Activated CD8-positive, alpha-beta memory T cell treated with anti-CD3 and anti-CD28 coated beads for 4 hours (primary cell): Measurements from ENCODE around the gene LRRC8C.

Experiments used
- DNase-seq, 2 donors: peaks; one replicate each; pipeline ENCODE4 v3.0.0-alpha.2; 2020; ENCODE audit warnings: low read depth in 2 of 2

Gene LRRC8C

DNA sequence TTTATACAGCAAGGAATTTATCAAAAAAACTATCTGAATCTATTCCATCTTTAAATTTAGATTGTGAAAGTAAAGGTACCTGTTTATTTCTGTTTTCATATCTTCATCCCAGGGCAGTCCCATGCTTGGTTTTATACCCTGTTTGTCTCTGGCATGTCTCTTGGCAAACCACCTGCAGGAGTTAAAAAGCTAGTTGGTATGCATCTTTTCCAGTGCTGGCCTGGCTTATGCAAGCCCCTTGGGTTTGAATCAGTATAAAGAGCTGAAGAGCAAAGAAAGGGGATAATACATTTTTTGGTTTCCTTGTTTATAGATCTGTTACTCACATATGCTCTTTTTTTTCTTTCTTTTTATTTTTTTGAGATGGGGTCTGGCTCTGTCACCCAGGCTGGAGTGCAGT is 37.8 kb downstream of the LRRC8C start:
- DNase-seq: no peak

DNA sequence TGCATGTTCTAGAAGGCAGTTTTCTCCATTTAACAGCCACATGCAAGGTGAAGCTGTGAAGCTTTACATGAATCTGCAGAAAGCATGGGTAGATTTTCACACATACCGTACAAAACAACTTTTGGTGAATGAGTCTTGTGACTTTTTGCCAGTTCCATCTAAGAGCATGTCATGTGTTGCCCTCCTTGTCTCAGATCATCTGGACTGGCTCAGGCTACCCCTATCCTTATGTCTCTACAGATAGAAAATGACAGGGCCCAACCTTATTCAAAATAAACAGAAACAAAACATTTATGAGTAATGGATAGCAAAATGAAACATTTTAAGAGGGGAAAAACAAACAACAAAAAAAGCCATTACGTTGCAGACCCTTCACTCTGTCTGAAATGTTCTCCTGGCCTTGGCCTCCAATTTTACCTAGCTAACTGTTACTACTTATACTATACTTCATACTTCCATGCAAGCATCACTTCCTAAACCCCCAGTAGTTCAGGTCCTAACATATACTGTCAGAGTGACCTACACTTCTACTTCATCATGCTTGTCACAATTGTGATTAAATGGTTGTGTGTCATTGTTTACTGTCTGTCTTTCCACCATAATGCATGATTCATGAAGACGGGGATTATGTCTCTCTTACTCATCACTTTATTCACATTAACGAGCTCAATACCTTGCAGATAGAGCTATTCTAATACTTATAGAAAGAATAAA is 39.0 kb downstream of the LRRC8C start:
- no peak for DNase-seq

DNA sequence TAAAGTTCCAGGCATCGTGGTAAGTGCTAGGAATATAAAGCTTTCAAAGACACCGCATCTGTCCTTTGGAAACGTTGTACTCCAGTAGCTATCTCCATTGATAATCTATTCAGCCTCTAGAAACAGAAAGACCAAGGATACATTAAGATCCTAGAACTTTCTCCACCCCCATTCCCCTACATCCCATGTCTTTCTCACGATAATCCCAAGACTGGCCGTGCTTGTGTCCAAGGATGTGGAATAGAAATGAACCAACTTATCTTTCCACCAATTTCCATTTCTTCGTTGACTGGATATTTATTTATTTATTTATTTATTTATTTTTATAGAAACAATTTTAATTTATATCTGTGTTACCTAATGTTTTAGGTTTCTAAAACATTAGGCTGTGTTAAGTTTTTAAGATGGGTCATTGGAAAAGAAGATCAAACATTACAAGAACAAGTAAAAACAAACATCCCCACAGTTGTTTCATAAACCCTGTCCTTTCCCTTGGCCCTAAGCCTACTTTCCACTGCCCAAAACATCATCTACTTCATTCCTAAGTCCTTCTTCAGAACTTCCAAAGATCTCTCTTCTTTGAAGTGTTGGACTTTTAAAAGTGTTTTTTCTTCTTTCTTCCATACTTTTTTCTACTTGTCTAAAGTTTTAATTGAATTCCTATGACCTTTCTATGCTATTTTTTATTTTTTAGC is 39.7 kb downstream of the LRRC8C start:
- DNase-seq: no peak

DNA sequence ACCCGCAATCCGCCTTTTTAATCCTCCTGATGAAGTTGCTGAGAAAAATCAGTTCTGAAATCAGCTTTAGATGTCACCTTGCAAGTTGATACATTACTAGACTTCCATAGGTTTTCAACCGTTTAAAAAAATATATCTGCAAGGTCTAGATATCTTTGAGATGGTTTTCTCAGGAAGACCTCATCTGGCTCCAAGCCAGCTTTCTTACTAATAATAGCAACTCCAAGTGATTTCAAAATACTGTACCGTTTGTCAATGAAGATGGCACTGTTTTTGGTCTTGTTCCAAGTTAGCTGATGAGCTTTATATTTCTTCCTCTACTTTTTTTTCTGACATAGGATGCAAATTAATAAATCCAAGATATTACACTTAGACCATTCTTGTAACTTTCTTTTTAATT is 40.3 kb downstream of the LRRC8C start:
- DNase-seq: no peak

DNA sequence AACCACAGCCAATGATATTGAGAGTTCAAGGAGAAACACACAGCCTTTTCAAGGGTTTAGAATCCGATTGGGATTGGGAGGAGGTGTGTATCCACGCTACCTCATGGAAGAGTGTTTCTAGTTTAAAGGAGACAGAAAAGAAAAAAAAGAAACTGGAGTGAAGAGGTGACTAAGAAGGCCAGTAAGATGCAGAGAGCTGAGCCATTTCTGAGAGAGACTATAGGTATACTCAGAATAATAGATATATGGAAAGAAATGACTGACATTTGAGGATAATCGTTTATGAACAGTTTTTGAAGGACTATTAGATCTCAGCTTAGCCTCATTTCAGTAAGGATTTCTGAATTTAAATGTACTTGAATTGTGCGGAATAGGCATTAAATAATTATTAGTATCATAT is 42.8 kb downstream of the LRRC8C start:
- DNase-seq: no peak

DNA sequence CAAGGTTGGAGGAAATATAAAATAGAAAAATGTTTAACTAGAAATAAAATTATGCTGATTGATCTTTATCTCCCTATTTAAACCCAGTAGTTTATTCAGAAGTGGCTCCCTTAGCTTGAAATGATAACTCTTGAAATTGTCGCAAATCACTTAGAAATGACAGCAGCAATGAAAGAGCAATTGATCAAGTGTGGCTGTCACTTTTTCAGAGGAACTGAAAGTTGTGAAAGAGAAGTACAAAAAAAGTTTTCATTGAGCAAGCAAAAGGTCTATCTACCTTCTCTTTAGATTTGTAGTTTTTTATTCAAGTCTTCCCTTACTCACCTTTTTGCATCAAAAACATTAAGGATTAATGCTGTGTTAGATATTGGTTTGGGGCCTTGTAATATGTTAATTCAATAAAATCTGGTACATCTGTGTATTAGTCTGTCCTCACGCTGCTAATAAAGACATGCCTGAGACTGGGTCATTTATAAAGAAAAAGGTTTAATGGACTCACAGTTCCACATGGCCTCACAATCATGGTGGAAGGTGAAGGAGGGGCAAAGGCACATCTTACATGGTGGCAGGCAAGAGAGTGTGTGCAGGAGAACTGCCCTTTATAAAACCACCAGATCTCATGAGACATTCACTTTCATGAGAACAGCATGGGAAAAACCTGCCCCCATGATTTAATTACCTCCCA is 48.3 kb downstream of the LRRC8C start:
- no peak for DNase-seq

DNA sequence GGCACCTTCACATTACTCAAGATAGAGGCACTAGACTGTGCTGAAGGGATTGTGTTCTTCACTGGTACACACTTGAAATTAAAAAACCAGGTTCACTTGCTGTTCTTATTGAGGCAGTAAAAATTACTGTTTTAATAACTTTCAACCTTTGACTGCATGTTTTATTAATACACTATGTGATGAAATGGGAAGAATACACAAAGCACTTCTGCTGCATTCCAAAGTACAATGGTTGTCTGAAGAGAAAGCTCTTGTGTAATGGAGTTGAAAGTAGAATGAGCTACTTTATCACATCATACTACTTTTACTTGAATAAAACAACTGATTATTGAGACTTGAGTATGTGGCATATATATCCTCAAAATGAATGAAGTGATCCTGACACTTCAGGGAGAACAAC is 49.7 kb downstream of the LRRC8C start:
- DNase-seq: no peak

DNA sequence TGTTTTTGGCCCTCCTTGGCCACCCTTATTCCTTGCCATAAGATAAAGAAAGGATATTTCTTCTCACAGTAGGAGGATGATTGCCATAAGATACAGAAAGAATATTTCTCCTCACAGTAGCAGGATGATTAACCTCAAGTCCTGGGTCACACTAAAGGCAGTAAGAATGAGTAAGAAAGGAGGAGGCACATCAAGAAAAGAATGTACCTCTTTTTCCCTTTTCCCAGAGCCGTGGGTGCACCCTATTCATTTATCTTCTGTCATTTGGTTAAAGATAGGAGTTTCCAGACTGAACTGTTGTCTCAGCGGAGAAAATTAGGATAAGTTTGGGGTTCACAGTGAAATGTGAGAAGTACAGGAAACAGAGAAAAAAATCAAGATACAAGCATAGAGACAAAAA is 52.5 kb downstream of the LRRC8C start:
- no peak for DNase-seq

DNA sequence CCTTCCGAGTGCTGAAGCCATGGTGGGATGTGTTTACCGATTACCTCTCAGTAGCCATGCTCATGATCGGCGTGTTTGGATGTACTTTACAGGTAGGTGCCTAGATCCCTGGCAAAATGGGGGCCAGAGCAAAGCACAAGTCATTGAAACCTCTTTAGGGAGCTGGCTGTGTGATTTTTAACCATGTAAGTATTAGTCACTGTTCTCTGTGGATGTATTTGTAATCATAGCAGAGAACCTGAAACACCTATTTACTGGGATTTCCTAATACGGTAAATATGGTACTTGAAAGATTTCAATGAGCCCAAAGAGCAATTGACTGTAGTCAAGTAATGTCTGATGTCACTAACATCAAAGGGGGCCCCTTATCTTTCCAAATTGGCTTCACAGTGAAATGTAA is 53.6 kb downstream of the LRRC8C start:
- DNase-seq: no peak

DNA sequence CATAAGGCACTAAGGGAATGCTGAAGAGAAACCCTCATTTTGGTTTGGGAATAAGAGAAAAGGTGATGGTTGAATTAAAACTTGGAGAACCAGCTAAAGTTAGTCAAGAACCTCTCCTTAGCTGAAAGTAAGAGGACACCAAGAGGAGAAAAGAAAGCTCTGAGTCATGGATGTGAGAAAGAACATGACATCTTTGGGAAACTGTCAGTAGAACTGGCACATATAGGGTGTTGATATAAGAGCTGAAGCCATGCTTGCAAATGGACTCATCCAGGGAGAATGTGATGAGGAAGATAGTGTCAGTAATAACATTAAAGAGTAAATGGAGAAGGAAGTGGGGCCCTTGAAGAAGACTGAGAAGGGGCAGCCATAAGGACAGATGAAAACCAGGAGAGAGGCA is 54.3 kb downstream of the LRRC8C start:
- DNase-seq: no peak

DNA sequence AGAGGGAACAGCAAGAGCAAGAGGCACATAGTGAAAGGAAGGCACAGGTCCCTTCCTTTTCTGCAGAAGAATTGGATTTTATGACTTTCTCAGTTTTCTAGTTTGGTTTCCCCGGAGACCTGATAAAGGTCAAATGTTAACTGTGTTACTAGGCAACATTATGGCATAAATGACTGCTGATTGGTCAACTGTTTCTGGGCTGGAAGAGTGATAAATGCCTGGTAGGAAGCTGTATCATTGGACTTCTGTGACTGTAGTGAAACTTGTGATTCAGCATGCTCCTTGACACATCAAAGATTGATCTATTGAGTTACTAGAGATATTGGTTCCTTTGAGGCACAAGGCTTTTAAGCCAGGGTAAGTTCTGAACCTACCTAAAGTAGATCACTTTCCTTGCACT is 55.7 kb downstream of the LRRC8C start:
- no peak for DNase-seq

DNA sequence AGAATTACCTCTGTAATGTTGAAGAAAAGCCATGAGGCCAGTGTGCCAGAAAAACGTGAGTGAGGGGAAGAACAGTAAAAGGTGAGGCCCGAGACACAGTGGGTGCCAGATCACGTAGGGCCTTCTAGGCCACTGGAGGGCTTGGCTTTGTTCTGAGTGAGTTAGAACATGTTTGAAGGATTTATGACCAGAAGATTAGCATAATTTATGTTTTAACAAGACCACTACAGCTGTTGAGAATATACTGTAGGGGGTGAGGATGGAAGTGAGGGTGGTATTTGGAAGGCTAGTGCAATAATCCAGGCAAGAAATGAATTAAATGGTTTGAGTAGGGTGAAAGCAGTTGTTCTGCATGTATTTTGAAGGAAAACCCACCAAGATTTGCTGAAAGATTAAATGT is 56.3 kb downstream of the LRRC8C start:
- DNase-seq: no peak

DNA sequence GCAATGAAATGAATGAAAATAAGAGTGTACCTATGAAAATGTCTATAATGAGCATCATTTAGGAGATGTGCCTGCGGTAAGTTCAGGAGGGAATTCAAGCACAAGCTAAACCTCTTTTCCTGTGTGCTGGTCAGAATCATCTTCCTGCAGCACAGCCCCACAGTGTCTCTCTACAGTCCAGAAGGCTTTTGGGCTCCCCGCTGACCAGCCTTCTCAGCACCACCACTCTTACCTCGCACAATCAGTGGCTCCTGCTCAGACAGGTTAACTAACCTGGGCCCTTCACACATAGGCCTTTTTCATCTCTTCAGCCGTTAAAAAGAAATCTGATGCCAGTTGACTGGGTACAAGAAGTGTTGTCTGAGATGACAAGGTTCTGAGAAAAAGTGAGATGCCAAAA is 57.7 kb downstream of the LRRC8C start:
- no peak for DNase-seq

DNA sequence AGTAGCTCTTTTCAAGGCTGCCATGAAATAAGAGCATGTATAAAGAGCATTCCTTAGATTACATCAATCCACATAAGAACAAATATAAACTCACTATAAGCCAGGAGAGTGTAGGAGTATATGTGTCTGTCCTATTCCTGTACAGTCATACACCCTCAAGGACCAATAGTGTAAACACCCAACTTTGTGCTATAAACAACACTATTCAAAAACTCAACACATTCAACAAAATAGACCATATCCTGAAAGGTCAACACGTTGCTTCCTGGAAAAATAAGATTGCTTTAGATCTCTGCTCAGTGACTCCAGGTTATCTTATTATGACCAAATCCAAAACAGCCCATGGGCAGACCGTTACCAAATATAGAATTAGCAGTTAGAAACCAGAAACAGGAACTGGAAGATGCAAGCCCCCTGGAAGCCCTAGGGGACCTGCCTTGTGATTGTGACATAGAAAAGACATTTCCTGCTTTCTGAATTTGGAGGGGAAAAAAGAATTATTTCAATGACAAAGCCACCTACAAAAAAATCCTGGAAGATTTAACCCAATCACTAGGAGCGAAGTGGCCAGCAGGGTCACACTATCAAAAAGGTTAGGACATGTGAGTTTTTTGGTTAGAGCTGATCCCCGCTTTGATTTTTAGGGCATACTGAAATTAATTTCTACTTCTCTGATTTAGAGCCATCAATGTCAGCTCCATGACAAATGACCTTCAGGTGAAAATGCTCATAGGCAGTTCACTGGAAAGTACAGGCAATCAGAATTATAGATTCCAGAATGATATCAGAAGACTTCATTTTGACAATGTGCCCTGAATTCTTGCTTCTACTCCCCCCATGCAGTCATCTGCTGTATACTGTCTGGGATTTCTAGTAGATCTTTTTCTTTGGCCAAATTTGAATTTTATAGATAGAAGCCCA is 59.9 kb downstream of the LRRC8C start:
- no peak for DNase-seq

DNA sequence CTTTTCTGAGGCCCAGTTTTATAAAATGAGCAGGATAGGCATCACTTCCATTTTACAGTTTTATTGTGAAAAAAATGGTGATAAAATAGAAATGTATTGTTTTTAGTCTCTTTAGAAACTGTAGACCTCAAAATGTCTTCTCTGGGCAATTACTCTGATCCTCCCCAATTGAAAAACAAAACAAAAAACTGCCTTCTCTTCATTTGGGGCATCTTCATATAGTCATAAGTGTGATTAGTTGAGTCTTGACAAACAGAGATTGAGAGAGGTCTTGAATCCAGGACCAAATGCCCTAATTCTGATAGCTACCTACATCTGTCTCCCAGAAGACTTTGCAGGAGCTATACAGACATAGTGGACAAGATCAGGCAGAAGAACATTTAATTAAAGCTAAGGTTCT is 62.9 kb downstream of the LRRC8C start:
- no peak for DNase-seq

DNA sequence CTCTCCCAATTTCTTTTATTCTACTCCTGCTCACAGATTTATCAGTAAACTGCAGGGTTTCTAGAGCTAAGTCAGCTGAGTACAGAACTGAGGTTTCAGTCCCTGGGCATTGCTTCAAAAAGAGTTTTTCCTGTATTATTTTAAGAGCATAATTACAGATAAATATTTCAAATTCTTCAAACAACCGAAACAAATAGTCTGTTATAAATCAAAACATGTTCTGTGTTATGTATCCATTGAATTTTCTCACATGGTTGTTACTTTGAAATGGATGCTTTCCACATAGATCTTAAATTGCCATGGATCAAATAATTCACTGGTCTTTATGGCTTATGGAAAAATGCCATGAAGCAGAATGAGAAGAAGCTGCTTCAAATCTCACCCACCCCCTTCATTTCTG is 64.5 kb downstream of the LRRC8C start:
- DNase-seq: no peak

DNA sequence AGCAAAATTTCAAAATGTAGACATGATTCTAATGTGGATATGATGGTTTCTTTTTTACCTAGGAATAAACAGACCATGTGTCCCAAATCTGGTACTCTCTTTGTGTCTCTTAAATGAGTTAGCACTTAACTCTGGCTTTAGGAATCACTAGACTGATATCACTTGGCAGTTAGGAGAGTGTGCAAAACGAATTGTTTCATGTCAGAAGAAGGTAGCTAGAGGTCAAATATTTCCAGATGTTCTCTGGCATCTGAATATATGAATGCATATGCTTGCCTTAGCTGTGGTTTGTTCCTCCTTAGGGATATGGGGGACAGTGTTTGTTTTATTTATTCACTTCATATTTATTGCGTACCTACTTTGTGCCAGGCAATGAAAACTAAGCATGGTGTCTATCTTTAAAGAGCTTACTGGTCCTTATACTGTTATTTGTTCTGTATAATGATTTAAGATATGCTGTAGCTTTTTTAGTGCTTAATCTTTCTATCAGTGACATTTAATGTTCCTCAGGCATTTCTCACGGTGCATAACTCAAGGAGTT is 65.2 kb downstream of the LRRC8C start:
- no peak for DNase-seq

DNA sequence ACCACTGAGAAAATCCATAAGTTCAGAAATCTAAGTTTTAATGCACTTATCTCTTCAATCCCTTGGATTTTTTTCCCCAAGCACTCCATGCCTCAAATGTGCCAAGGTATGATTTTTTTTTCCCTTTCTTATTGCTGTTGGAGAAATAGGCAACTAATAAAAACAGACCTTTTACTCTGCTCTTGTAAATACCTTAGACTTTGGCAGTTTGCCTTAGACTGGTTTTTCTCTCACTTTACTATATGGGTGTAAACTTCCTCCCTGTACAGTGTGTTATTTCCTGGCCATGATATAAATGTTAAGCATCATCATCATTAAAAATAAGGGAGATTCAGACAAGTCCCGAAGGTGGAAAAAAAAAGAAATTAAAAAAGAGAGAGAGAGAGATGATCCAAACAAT is 65.7 kb downstream of the LRRC8C start:
- no peak for DNase-seq

DNA sequence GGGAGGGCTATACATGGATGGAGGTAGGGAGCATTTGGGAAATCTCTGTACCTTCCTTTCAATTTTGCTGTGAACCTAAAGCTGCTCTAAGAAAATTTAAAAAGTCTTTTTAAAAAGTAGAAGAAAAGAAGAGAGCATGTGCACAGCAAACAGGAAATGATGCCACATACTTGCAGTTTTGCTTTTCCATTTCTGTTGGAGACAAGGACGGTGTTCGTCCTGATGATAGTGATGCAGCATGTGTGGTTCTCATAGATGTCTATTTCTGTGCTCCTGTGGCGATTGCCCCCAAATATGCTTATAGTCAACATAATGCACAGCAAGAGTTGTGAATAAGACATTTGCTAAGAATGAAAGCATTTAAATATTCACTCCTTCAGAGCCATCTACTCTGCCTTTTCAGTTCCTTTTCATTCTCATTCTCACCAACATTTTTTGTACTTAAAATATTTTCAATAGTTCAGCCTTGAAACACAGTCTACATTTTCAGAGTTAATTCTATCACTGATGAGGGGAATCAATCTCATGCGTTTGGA is 66.6 kb downstream of the LRRC8C start:
- no peak for DNase-seq

DNA sequence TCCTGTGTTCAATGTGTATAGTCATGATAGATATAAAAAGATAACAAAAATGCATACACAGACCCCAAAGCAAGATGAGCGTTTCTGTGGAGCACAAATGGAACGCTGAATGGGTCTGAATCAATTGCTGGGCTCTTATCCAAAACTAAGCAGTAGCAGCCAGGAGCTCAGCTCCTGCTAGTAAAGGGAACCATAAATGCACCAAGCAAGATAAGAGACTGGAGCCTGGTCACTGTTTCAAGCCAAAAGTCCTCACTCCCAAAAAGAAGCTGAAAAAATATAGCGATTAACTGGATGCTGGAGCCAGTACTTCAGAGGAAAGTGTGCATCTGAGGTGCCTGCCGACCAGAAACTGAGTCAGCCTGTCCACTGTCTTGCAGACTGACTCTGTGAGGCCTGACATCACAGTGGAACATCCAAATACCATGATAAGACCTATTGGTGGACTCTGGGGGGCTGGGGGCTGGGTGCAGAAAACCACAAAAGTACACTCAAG is 68.9 kb downstream of the LRRC8C start:
- peak; percentile 23 to 50 for DNase-seq

DNA sequence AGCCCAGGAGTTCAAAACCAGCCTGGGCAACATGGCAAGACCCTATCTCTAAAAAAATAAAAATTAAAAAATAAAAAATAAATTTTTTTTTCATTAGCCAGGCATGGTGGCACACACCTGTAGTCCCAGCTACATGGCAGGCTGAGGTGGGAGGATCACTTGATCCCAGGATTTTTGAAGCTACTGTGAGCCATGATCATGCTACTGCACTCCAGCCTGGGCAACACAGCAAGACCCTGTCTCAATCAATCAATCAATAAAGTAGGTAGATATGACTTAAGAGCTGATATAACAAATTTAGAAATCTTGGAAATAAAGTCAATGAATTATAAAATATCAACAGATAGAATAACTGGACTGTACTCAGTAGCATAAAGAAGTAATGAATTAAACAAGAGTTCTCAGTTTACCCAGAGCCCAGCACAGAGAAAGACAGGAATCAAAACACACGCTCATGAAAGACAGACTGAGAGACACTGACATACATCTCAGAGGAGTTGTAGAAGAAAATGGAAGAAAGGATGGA is 69.7 kb downstream of the LRRC8C start:
- no peak for DNase-seq
